ENCODE data around the gene ZBTB33. TPM values are rescaled to one million over a fixed set of nuclear protein-coding genes. Genes with fewer than 3 reads are reported as not detected.

The ZBTB33 gene
- total RNA-seq, 3 donors from 2014 or later, result 12.6 to 49.8 (median 18.4) TPM

DNA sequence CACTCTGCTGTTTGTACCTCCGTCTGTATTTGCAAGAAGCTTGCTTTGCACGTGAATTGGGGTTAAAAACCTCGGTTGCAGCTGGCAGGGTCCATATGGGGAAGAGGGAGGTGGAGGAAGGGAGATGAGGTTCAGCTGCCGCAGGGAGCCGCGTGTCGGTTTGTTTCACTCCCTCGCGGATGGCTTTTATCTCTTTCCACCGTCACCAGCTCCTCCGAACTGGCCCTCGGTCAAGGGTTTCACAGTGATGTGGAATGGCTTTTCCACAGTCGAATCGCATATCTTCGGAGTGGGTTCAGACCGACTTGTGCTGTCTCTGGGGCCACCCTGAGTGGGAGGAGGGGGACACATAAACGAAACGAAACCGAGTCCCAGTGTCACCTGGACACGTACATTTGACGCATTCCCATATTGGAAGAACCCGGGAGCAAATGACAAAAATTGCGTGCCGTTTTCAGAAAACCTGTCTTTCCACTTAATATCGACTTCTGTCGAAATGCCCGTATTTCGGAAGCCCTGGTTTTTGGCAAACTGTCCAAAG, 929 bp downstream of the ZBTB33 start:
- Histone ChIP-seq H3K36me3 (no peaks in the 10 kb centered on the region), H3K27me3 (no peaks in the 10 kb centered on the region), H3K4me1 (no peaks in the 10 kb centered on the region), H3K27ac (peak overlapping the region; percentile 93 to 95), H3K9me3 (no peaks in the 10 kb centered on the region), H3K4me3 (peak overlapping the region; percentile 68 to 78 (median 70))
- peak; percentile 25 to 46 for DNase-seq (ENCODE audit: low spot score in 2 of 2)
- intact Hi-C loops (cut with DNase I; ENCODE audit: low total_unique reads), result loop anchor here (10.0 kb wide), 1 partner anchor 53 kb away; no protein-coding TSS in a partner anchor
- TF ChIP-seq POLR2A (IDR thresholded peaks at IDR 0.05), result no peak
- peak in 1 of 3 donors; percentile 22 for TF ChIP-seq POLR2AphosphoS5 (IDR thresholded peaks at IDR 0.05)

DNA sequence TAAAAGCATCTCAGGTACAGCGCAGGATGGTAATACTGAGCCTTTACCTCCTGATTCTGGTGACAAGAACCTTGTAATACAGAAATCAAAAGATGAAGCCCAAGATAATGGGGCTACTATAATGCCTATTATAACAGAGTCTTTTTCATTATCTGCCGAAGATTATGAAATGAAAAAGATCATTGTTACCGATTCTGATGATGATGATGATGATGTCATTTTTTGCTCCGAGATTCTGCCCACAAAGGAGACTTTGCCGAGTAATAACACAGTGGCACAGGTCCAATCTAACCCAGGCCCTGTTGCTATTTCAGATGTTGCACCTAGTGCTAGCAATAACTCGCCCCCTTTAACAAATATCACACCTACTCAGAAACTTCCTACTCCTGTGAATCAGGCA, 3.2 kb downstream of the ZBTB33 start:
- no peak overlapping the region for H3K27ac ChIP-seq
- intact Hi-C loops (cut with DNase I; ENCODE audit: low total_unique reads), result loop anchor here (10.0 kb wide), 1 partner anchor 51 kb away; no protein-coding TSS in a partner anchor

DNA sequence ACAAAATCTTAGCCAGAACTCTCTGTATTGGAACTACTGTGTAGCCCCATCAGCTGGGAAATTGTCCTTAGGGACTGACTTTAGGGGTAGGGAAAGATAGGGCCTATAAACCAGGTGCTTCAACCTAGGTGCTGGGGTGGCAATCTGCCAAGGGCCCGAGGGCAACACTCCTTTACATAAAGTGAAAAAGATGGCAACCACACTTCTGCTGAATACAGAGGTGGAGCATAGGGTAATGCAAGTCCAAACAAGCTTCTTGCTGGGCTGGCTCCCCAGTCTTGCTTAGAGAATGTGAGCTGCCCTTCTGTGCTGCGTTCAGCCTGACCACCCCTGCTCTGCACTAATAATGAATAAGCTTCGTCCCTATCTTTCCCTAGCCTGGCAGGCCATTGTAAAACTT, 9.8 kb downstream of the ZBTB33 start:
- Histone ChIP-seq H3K27me3 (no peaks in the 10 kb centered on the region), H3K9me3 (no peaks in the 10 kb centered on the region), H3K4me3 (no peak overlapping the region), H3K27ac (peak overlapping the region in 1 of 2 donors; percentile 41), H3K36me3 (no peaks in the 10 kb centered on the region), H3K4me1 (no peaks in the 10 kb centered on the region)
- intact Hi-C loops (cut with DNase I; ENCODE audit: low total_unique reads), result no loop called here
- peak in 1 of 2 donors; percentile 37 for DNase-seq (ENCODE audit: low spot score in 2 of 2)
- TF ChIP-seq POLR2AphosphoS5 (IDR thresholded peaks at IDR 0.05) (no peak), POLR2A (IDR thresholded peaks at IDR 0.05) (no peak)
- TF ChIP-seq, protein P1, sequence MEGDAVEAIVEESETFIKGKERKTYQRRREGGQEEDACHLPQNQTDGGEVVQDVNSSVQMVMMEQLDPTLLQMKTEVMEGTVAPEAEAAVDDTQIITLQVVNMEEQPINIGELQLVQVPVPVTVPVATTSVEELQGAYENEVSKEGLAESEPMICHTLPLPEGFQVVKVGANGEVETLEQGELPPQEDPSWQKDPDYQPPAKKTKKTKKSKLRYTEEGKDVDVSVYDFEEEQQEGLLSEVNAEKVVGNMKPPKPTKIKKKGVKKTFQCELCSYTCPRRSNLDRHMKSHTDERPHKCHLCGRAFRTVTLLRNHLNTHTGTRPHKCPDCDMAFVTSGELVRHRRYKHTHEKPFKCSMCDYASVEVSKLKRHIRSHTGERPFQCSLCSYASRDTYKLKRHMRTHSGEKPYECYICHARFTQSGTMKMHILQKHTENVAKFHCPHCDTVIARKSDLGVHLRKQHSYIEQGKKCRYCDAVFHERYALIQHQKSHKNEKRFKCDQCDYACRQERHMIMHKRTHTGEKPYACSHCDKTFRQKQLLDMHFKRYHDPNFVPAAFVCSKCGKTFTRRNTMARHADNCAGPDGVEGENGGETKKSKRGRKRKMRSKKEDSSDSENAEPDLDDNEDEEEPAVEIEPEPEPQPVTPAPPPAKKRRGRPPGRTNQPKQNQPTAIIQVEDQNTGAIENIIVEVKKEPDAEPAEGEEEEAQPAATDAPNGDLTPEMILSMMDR (IDR thresholded peaks at IDR 0.05), result no peak

More for the DNA sequence above, 3.2 kb downstream of the ZBTB33 start:
- no peak for DNase-seq (ENCODE audit: low spot score in 2 of 2)
- Histone ChIP-seq H3K4me1 (no peaks in the 10 kb centered on the region), H3K4me3 (no peak overlapping the region), H3K27me3 (no peaks in the 10 kb centered on the region), H3K9me3 (no peaks in the 10 kb centered on the region), H3K36me3 (no peaks in the 10 kb centered on the region)
- TF ChIP-seq, protein P1 (IDR thresholded peaks at IDR 0.05), result no peak
- TF ChIP-seq POLR2AphosphoS5 (IDR thresholded peaks at IDR 0.05) (no peak), POLR2A (IDR thresholded peaks at IDR 0.05) (no peak)

DNA sequence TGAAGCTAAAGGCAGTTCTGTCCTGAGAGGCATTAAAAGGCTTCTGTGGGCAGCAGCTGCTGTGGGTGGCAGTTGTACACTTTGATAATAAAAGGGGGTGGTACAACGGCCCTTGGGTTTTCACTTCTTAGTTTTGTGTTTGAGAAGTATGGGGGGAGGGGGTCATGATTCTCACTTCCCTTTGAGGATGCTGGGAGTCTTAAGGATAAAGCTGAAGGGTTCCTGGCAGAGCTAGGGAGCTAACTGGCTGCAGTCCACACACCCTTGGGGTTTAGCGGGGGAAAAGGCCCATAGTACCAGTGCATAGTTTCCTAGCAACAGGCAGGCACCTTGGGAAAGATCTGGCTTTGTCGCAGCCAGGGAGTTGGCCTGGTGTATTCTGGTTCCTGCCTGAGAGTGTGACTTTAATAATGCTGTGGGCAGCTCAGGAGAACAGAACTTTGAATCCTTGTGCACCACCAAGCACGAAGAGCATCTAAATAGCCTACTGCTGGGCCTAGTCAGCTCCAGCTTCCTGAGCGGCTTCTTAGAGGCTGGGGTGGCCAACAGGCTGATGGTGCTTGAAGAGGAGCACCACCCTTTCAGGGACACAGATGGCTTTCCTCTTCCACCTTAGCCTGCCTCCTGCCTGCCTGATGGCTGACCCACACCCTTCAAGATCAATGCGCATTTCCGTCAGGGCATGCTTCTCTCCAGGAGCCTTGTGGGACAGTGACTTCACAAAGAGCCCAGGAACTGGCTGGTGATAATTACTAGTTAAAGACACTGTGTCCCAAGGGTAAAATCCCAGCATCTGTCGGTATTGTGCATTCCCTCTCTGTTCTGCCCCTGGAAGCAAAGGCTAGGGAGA, 12.5 kb downstream of the ZBTB33 start:
- peak overlapping the region; percentile 68 for H3K27ac ChIP-seq

DNA sequence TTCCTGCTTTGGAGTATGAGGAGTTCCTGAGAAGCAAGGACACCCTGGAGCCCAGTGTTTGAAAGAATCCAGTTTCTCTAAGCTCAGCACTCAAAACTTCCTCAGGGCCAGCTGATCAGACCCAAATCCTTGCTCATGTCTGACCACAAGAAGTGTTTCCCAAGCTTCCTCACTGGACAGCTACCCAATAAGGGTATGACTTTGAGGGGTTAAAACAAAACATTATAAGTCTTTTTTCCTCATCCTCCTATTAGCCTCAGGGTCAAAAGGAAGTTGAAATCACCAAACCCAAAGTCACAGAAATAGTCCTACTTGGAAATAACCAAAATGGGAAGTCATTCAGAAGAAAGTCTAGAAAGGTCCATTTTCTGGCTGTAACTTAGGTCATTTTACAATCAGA, 13.7 kb downstream of the ZBTB33 start:
- no peaks in the 10 kb centered on the region for H3K4me1 ChIP-seq
- intact Hi-C loops (cut with DNase I; ENCODE audit: low total_unique reads), result no loop called here
- DNase-seq (ENCODE audit: low spot score in 2 of 2), result no peak

More for the DNA sequence above, 12.5 kb downstream of the ZBTB33 start:
- H3K9me3 ChIP-seq, result no peaks in the 10 kb centered on the region
- H3K4me1 ChIP-seq, result no peaks in the 10 kb centered on the region
- no peak overlapping the region for H3K4me3 ChIP-seq
- intact Hi-C loops (cut with DNase I; ENCODE audit: low total_unique reads), result no loop called here
- TF ChIP-seq POLR2AphosphoS5 (IDR thresholded peaks at IDR 0.05), result no peak
- TF ChIP-seq, protein P1 (IDR thresholded peaks at IDR 0.05), result no peak
- no peak for TF ChIP-seq POLR2A (IDR thresholded peaks at IDR 0.05)
- H3K27me3 ChIP-seq, result peaks cover 0 to 2% of the 10 kb centered on the region in 2 donors
- H3K36me3 ChIP-seq, result no peaks in the 10 kb centered on the region
- DNase-seq (ENCODE audit: low spot score in 2 of 2), result peak in 1 of 2 donors; percentile 40

More for the DNA sequence above, 13.7 kb downstream of the ZBTB33 start:
- Histone ChIP-seq H3K9me3 (no peaks in the 10 kb centered on the region), H3K27ac (peak overlapping the region; percentile 68), H3K27me3 (peaks cover 0 to 2% of the 10 kb centered on the region in 2 donors), H3K36me3 (no peaks in the 10 kb centered on the region), H3K4me3 (no peak overlapping the region)
- TF ChIP-seq POLR2A (IDR thresholded peaks at IDR 0.05), result no peak
- no peak for TF ChIP-seq POLR2AphosphoS5 (IDR thresholded peaks at IDR 0.05)
- TF ChIP-seq, protein P1 (IDR thresholded peaks at IDR 0.05), result no peak
